Measurements from ENCODE around the gene SLC22A23.

Gene SLC22A23

GRCh38 chr6:3421791-3422434, 34.9 kb downstream of the SLC22A23 start:
- DNase-seq, result no peak

GRCh38 chr6:3421143-3421542, 35.7 kb downstream of the SLC22A23 start:
- DNase-seq, result no peak

- no peak for DNase-seq
Measured at GRCh38 chr6:3419624-3420272, 37.1 kb downstream of the SLC22A23 start.

GRCh38 chr6:3418496-3419060, 38.3 kb downstream of the SLC22A23 start:
- no peak for DNase-seq

- no peak for DNase-seq
Measured at GRCh38 chr6:3417473-3417872, 39.4 kb downstream of the SLC22A23 start.

GRCh38 chr6:3415490-3415889, 41.4 kb downstream of the SLC22A23 start:
- DNase-seq, result no peak

GRCh38 chr6:3415082-3415453, 41.8 kb downstream of the SLC22A23 start:
- no peak for DNase-seq

GRCh38 chr6:3414327-3415081, 42.3 kb downstream of the SLC22A23 start:
- no peak for DNase-seq

GRCh38 chr6:3413592-3413991, 43.3 kb downstream of the SLC22A23 start:
- DNase-seq, result no peak

GRCh38 chr6:3412779-3413500, 43.9 kb downstream of the SLC22A23 start:
- DNase-seq, result no peak

GRCh38 chr6:3411967-3412778, 44.7 kb downstream of the SLC22A23 start:
- DNase-seq, result no peak

- DNase-seq, result peak; percentile 51
Measured at GRCh38 chr6:3410385-3411360, 46.2 kb downstream of the SLC22A23 start.

GRCh38 chr6:3409699-3410384, 47.0 kb downstream of the SLC22A23 start:
- no peak for DNase-seq

- no peak for DNase-seq
Measured at GRCh38 chr6:3408665-3409064, 48.2 kb downstream of the SLC22A23 start.

- DNase-seq, result no peak
Measured at GRCh38 chr6:3407840-3408239, 49.0 kb downstream of the SLC22A23 start.

- DNase-seq, result no peak
Measured at GRCh38 chr6:3406891-3407809, 49.7 kb downstream of the SLC22A23 start.

- DNase-seq, result no peak
Measured at GRCh38 chr6:3406362-3406821, 50.5 kb downstream of the SLC22A23 start.

GRCh38 chr6:3405679-3406078, 51.2 kb downstream of the SLC22A23 start:
- DNase-seq, result no peak

GRCh38 chr6:3405182-3405518, 51.7 kb downstream of the SLC22A23 start:
- no peak for DNase-seq

All from activated CD4-positive, CD25-positive, alpha-beta regulatory T cell treated with anti-CD3 and anti-CD28 coated beads, Interleukin-2, amount 50 U/mL, for 72 hours (primary cell).